Duodenal mucosa (tissue), 2 donors: ENCODE measurements around the gene RBBP8NL.

Source experiments
- H3K27ac ChIP-seq: one replicate; pipeline ENCODE4 v1.7.0; 2013; ENCODE audit warnings: low read depth, low read length
- H3K27me3 ChIP-seq, 2 donors: one replicate each; pipeline ENCODE4 v1.7.0; 2013; ENCODE audit warnings: low read length in 2 of 2, control low read depth in 1 of 2; ENCODE audit not compliant: insufficient read depth in 2 of 2, control insufficient read depth in 1 of 2
- H3K36me3 ChIP-seq, 2 donors: one replicate each; pipeline ENCODE4 v1.7.0; 2013; ENCODE audit warnings: low read length in 2 of 2, control low read depth in 1 of 2; ENCODE audit not compliant: insufficient read depth in 2 of 2, control insufficient read depth in 1 of 2
- H3K4me1 ChIP-seq, 2 donors: one replicate each; pipeline ENCODE4 v1.7.0; 2013; ENCODE audit warnings: low read length in 2 of 2, control low read depth in 1 of 2; ENCODE audit not compliant: insufficient read depth in 2 of 2, control insufficient read depth in 1 of 2
- H3K4me3 ChIP-seq, 2 donors: one replicate each; pipeline ENCODE4 v1.7.0; 2013; ENCODE audit warnings: low read length in 2 of 2, low read depth in 1 of 2
- H3K9ac ChIP-seq, 2 donors: one replicate each; pipeline ENCODE4 v1.7.0; 2013; ENCODE audit warnings: low read length in 2 of 2, low read depth in 1 of 2
- H3K9me3 ChIP-seq, 2 donors: one replicate each; pipeline ENCODE4 v1.7.0; 2013; ENCODE audit warnings: low read length in 2 of 2, control low read depth in 1 of 2; ENCODE audit not compliant: control insufficient read depth in 1 of 2

RBBP8NL gene

GRCh38 chr20:62362991-62363919, 64.1 kb downstream of the RBBP8NL start:
- Histone ChIP-seq H3K4me3 (no peak overlapping the region), H3K4me1 (peaks cover 21 to 22% of the 10 kb centered on the region in 2 donors), H3K9me3 (no peaks in the 10 kb centered on the region), H3K27me3 (peaks cover 2 to 14% of the 10 kb centered on the region in 2 donors), H3K9ac (no peak overlapping the region), H3K27ac (no peak overlapping the region), H3K36me3 (no peaks in the 10 kb centered on the region)

GRCh38 chr20:62362590-62362940, 64.8 kb downstream of the RBBP8NL start:
- Histone ChIP-seq H3K36me3 (no peaks in the 10 kb centered on the region), H3K4me1 (peaks cover 19 to 20% of the 10 kb centered on the region in 2 donors), H3K9ac (no peak overlapping the region), H3K27me3 (peaks cover 0 to 14% of the 10 kb centered on the region in 2 donors), H3K9me3 (no peaks in the 10 kb centered on the region), H3K4me3 (no peak overlapping the region), H3K27ac (no peak overlapping the region)

- H3K4me3 ChIP-seq = no peak overlapping the region
- peaks cover 17 to 23% of the 10 kb centered on the region in 2 donors for H3K4me1 ChIP-seq
- no peaks in the 10 kb centered on the region for H3K36me3 ChIP-seq
- peak overlapping the region; percentile 32 for H3K27ac ChIP-seq
- H3K9ac ChIP-seq = no peak overlapping the region
- peaks cover 0 to 14% of the 10 kb centered on the region in 2 donors for H3K27me3 ChIP-seq
- no peaks in the 10 kb centered on the region for H3K9me3 ChIP-seq
These were observed 65.3 kb downstream of the RBBP8NL start for GRCh38 chr20:62361799-62362589.

- Histone ChIP-seq H3K9me3 (no peaks in the 10 kb centered on the region), H3K27me3 (peaks cover 0 to 8% of the 10 kb centered on the region in 2 donors), H3K9ac (no peak overlapping the region), H3K36me3 (no peaks in the 10 kb centered on the region), H3K27ac (peak overlapping the region; percentile 32), H3K4me3 (no peak overlapping the region), H3K4me1 (peaks cover 19 to 27% of the 10 kb centered on the region in 2 donors)
These were observed 66.2 kb downstream of the RBBP8NL start for GRCh38 chr20:62360854-62361798.
